DND-41 (cell line): ENCODE results near the gene CTNS.

Source experiments
- ATAC-seq: fragments of 200-7000 bp; cut with Tn5 transposase; 3 replicates; pipeline ENCODE4 v1.9.1; 2021; ENCODE audit warnings: low read depth; ENCODE audit not compliant: insufficient read depth
- DNase-seq: peaks from one replicate; pipeline ENCODE4 v3.0.0-alpha.2; 2020
- H2AFZ ChIP-seq: 2 replicates; pipeline ENCODE4 v1.6.0; 2012; ENCODE audit warnings: low read depth, low read length
- H3K27ac ChIP-seq: 2 replicates; pipeline ENCODE4 v1.5.1; 2012; ENCODE audit warnings: low read length, inconsistent platforms
- H3K27me3 ChIP-seq: fragments of 200-600 bp; sonication (generic); 2 replicates; pipeline ENCODE4 v1.6.0; 2012; ENCODE audit warnings: low read length, mild to moderate bottlenecking, inconsistent platforms; ENCODE audit not compliant: insufficient read depth, poor library complexity
- H3K36me3 ChIP-seq: 2 replicates; pipeline ENCODE4 v1.5.1; 2012; ENCODE audit warnings: low read length, inconsistent platforms; ENCODE audit not compliant: insufficient read depth
- H3K4me1 ChIP-seq: 2 replicates; pipeline ENCODE4 v1.5.1; 2012; ENCODE audit warnings: mild to moderate bottlenecking, low read length; ENCODE audit not compliant: insufficient read depth
- H3K4me2 ChIP-seq: 2 replicates; pipeline ENCODE4 v1.6.0; 2012; ENCODE audit warnings: mild to moderate bottlenecking, moderate library complexity, low read length, inconsistent platforms; ENCODE audit not compliant: insufficient read depth
- H3K4me3 ChIP-seq, 2 experiments: fragments of 200-600 bp in 1 of 2; shearing (Covaris generic) in 1 of 2; 2 replicates each; pipeline ENCODE4 v1.5.1; 2012 to 2016; ENCODE audit warnings: inconsistent platforms in 2 of 2, low read length in 2 of 2, mild to moderate bottlenecking in 2 of 2, low read depth in 1 of 2, moderate library complexity in 1 of 2
- H3K79me2 ChIP-seq: 2 replicates; pipeline ENCODE4 v1.6.0; 2012; ENCODE audit warnings: low read length, inconsistent platforms; ENCODE audit not compliant: insufficient read depth
- H3K9ac ChIP-seq: 2 replicates; pipeline ENCODE4 v1.6.0; 2012; ENCODE audit warnings: low read depth, mild to moderate bottlenecking, inconsistent platforms, low read length, moderate library complexity
- H3K9me3 ChIP-seq: 2 replicates; pipeline ENCODE4 v1.5.1; 2012; ENCODE audit warnings: low read length, moderate library complexity, mild to moderate bottlenecking, inconsistent platforms; ENCODE audit not compliant: insufficient read depth, severe bottlenecking
- H4K20me1 ChIP-seq: 2 replicates; pipeline ENCODE4 v1.6.0; 2012; ENCODE audit warnings: low read length; ENCODE audit not compliant: insufficient read depth
- EZH2 ChIP-seq: IDR thresholded peaks from 3 replicates; pipeline ENCODE4 v1.6.1; 2012; ENCODE audit warnings: borderline replicate concordance, low read depth, mild to moderate bottlenecking, moderate library complexity, low read length, inconsistent platforms; ENCODE audit not compliant: severe bottlenecking
- TF ChIP-seq, protein P1 (sequence below): IDR thresholded peaks from 2 replicates; pipeline ENCODE4 v1.5.1; 2012; ENCODE audit warnings: borderline replicate concordance, low read length, moderate library complexity, mild to moderate bottlenecking; ENCODE audit not compliant: poor library complexity, severe bottlenecking; ENCODE audit errors: extremely low read depth

Gene CTNS

DNA sequence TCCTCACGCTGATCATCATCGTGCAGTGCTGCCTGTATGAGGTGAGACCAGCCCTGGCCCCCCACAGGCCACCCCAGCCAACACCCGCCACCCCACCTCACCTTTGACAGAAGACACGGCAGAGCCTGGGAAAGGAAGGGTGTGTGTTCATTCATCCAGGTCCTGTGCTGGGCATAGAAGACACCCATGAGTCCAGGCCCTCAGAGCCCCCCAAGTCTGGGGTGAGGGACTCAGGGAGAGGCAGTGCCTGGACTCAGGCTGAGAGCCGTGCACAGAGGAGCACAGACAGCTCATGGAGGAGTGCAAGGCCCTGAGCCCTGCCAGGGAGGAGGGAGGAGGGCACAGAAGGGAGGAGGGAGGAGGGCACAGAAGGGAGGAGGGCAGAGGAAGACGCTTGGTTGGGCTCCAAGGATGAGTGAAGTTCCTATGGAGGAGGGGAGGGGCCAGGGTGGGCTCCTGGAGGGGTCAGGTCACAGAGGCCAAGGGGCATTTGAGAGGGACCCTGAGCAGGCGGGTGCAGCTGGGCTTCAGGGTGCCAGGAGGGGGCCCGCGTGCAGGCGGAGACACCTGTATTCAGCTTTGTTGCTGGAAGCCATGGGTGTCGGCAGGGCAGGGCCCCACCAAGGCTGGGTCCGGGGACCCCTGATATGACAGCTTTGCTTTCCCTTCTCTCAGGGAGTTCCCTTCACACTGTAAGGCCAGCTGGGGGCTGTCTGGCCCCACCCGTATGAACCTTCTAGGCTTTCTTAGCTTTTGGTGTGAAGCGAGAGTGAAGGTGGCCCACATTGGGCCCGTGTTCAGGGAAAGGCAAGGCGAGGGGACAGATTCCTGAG is 20.4 kb downstream of the CTNS start:
- DNase-seq (no peak), ATAC-seq (no peak; the same call in 2 of the 3 replicates)
- no peaks in the 10 kb centered on the region for H3K27me3 ChIP-seq
- H3K27ac ChIP-seq = no peak overlapping the region
- no peaks in the 10 kb centered on the region for H3K79me2 ChIP-seq
- H3K9ac ChIP-seq = no peak overlapping the region
- no peak overlapping the region for H2AFZ ChIP-seq
- H3K9me3 ChIP-seq = no peaks in the 10 kb centered on the region
- no peak overlapping the region for H3K4me2 ChIP-seq
- no peak overlapping the region for H3K4me3 ChIP-seq
- H3K4me1 ChIP-seq = no peaks in the 10 kb centered on the region
- no peak for TF ChIP-seq EZH2
- TF ChIP-seq, protein P1, sequence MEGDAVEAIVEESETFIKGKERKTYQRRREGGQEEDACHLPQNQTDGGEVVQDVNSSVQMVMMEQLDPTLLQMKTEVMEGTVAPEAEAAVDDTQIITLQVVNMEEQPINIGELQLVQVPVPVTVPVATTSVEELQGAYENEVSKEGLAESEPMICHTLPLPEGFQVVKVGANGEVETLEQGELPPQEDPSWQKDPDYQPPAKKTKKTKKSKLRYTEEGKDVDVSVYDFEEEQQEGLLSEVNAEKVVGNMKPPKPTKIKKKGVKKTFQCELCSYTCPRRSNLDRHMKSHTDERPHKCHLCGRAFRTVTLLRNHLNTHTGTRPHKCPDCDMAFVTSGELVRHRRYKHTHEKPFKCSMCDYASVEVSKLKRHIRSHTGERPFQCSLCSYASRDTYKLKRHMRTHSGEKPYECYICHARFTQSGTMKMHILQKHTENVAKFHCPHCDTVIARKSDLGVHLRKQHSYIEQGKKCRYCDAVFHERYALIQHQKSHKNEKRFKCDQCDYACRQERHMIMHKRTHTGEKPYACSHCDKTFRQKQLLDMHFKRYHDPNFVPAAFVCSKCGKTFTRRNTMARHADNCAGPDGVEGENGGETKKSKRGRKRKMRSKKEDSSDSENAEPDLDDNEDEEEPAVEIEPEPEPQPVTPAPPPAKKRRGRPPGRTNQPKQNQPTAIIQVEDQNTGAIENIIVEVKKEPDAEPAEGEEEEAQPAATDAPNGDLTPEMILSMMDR = no peak
- no peaks in the 10 kb centered on the region for H4K20me1 ChIP-seq
- peaks cover 12% of the 10 kb centered on the region; the same call in 1 of the 2 replicates for H3K36me3 ChIP-seq

DNA sequence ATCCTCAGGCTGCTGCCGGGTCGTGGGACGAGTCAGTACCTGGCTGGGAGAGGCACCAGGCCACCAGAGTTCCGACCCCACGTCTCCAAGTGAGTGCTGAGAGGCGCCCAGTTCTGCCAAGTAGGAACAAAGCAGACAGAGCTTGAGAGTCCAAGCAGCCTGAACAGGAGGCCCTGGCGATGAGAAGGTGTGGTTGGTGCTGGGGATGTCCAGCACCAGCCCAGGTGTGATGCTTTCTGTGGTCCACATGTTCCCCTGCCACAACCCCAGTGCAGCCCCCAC is 21.0 kb downstream of the CTNS start:
- H4K20me1 ChIP-seq = no peaks in the 10 kb centered on the region
- no peaks in the 10 kb centered on the region for H3K79me2 ChIP-seq
- H2AFZ ChIP-seq = no peak overlapping the region
- no peak overlapping the region for H3K27ac ChIP-seq
- no peaks in the 10 kb centered on the region for H3K9me3 ChIP-seq
- H3K9ac ChIP-seq = no peak overlapping the region
- no peak overlapping the region for H3K4me2 ChIP-seq
- H3K4me1 ChIP-seq = no peaks in the 10 kb centered on the region
- H3K36me3 ChIP-seq = peaks cover 12% of the 10 kb centered on the region; the same call in 1 of the 2 replicates
- no peak for DNase-seq
- no peak for TF ChIP-seq EZH2
- TF ChIP-seq, protein P1 = no peak
- H3K27me3 ChIP-seq = no peaks in the 10 kb centered on the region
- ATAC-seq = no peak
- H3K4me3 ChIP-seq = no peak overlapping the region

DNA sequence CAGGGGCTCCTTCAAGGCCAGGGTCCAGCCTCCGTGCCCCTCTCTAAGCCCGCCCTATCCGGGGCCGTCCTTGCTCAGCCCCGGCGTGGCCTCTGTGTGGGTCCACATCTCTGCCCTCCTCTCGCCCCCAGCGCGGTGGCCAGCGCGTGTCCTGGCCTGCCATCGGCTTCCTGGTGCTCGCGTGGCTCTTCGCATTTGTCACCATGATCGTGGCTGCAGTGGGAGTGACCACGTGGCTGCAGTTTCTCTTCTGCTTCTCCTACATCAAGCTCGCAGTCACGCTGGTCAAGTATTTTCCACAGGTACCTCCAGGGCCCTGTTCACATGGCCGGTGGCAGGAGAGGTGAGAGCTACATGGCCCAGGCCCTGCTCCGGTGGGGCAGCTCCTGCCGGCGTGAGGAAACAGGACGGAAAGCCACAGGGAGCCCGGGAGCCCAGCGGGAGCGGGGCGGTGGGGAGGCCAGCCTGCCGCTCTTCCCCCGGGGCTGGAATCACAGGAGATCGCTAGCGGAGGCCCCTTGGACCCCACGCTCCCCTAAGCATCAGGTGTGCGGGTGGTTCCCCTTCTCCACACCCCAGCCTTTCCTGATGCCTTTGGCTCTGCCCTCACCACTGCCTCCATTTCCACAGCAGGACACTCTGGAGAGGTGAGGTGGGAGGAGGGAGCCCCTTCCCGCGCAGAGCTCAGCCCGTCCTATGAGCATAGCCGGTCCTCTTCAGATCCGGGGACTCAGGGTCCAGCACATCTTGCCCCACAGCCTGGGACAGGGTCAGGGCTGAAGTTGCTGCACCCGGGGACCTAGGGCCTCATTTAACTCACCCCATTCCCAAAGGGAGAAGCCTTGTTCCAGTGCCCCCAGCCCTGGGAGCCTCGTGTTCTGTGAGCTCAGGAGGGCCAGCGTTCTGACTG is 21.6 kb downstream of the CTNS start:
- no peaks in the 10 kb centered on the region for H3K27me3 ChIP-seq
- no peak overlapping the region for H3K4me3 ChIP-seq
- H3K27ac ChIP-seq = no peak overlapping the region
- no peak overlapping the region for H3K4me2 ChIP-seq
- H2AFZ ChIP-seq = no peak overlapping the region
- TF ChIP-seq, protein P1 = no peak
- no peak for TF ChIP-seq EZH2
- ATAC-seq (no peak), DNase-seq (no peak)
- H3K79me2 ChIP-seq = no peaks in the 10 kb centered on the region
- H3K9ac ChIP-seq = no peak overlapping the region
- no peaks in the 10 kb centered on the region for H3K9me3 ChIP-seq
- peaks cover 12% of the 10 kb centered on the region; the same call in 1 of the 2 replicates for H3K36me3 ChIP-seq
- H3K4me1 ChIP-seq = no peaks in the 10 kb centered on the region
- no peaks in the 10 kb centered on the region for H4K20me1 ChIP-seq
